Duodenal mucosa (tissue), 2 donors: ENCODE results near the gene DRAM1.

Experiments
- H3K27ac ChIP-seq: one replicate; pipeline ENCODE4 v1.7.0; 2013; ENCODE audit warnings: low read depth, low read length
- H3K27me3 ChIP-seq, 2 donors: one replicate each; pipeline ENCODE4 v1.7.0; 2013; ENCODE audit warnings: low read length in 2 of 2, control low read depth in 1 of 2; ENCODE audit not compliant: insufficient read depth in 2 of 2, control insufficient read depth in 1 of 2
- H3K36me3 ChIP-seq, 2 donors: one replicate each; pipeline ENCODE4 v1.7.0; 2013; ENCODE audit warnings: low read length in 2 of 2, control low read depth in 1 of 2; ENCODE audit not compliant: insufficient read depth in 2 of 2, control insufficient read depth in 1 of 2
- H3K4me1 ChIP-seq, 2 donors: one replicate each; pipeline ENCODE4 v1.7.0; 2013; ENCODE audit warnings: low read length in 2 of 2, control low read depth in 1 of 2; ENCODE audit not compliant: insufficient read depth in 2 of 2, control insufficient read depth in 1 of 2
- H3K4me3 ChIP-seq, 2 donors: one replicate each; pipeline ENCODE4 v1.7.0; 2013; ENCODE audit warnings: low read length in 2 of 2, low read depth in 1 of 2
- H3K9ac ChIP-seq, 2 donors: one replicate each; pipeline ENCODE4 v1.7.0; 2013; ENCODE audit warnings: low read length in 2 of 2, low read depth in 1 of 2
- H3K9me3 ChIP-seq, 2 donors: one replicate each; pipeline ENCODE4 v1.7.0; 2013; ENCODE audit warnings: low read length in 2 of 2, control low read depth in 1 of 2; ENCODE audit not compliant: control insufficient read depth in 1 of 2

DRAM1 gene

GRCh38 chr12:101951002-101951670 is 73.8 kb downstream of the DRAM1 start:
- no peak overlapping the region for H3K4me3 ChIP-seq
- no peaks in the 10 kb centered on the region for H3K9me3 ChIP-seq
- H3K9ac ChIP-seq = no peak overlapping the region
- no peaks in the 10 kb centered on the region for H3K4me1 ChIP-seq
- no peak overlapping the region for H3K27ac ChIP-seq
- H3K36me3 ChIP-seq = no peaks in the 10 kb centered on the region
- H3K27me3 ChIP-seq = no peaks in the 10 kb centered on the region

- Histone ChIP-seq H3K27me3 (no peaks in the 10 kb centered on the region), H3K36me3 (no peaks in the 10 kb centered on the region), H3K4me1 (no peaks in the 10 kb centered on the region), H3K9ac (no peak overlapping the region), H3K9me3 (no peaks in the 10 kb centered on the region), H3K27ac (no peak overlapping the region), H3K4me3 (no peak overlapping the region)
These were observed 76.7 kb downstream of the DRAM1 start for GRCh38 chr12:101954113-101954512.

- Histone ChIP-seq H3K27ac (no peak overlapping the region), H3K9ac (no peak overlapping the region), H3K4me1 (no peaks in the 10 kb centered on the region), H3K4me3 (no peak overlapping the region), H3K9me3 (no peaks in the 10 kb centered on the region), H3K36me3 (no peaks in the 10 kb centered on the region), H3K27me3 (no peaks in the 10 kb centered on the region)
These were observed 77.3 kb downstream of the DRAM1 start for GRCh38 chr12:101954676-101955075.

- H3K4me1 ChIP-seq = no peaks in the 10 kb centered on the region
- no peaks in the 10 kb centered on the region for H3K36me3 ChIP-seq
- H3K27me3 ChIP-seq = no peaks in the 10 kb centered on the region
- H3K27ac ChIP-seq = no peak overlapping the region
- no peaks in the 10 kb centered on the region for H3K9me3 ChIP-seq
- H3K9ac ChIP-seq = no peak overlapping the region
- no peak overlapping the region for H3K4me3 ChIP-seq
These were observed 80.0 kb downstream of the DRAM1 start for GRCh38 chr12:101957252-101957959.

GRCh38 chr12:101959607-101960006 is 82.2 kb downstream of the DRAM1 start:
- H3K4me1 ChIP-seq = no peaks in the 10 kb centered on the region
- H3K9me3 ChIP-seq = no peaks in the 10 kb centered on the region
- no peak overlapping the region for H3K4me3 ChIP-seq
- no peak overlapping the region for H3K27ac ChIP-seq
- no peak overlapping the region for H3K9ac ChIP-seq
- no peaks in the 10 kb centered on the region for H3K27me3 ChIP-seq
- H3K36me3 ChIP-seq = no peaks in the 10 kb centered on the region

GRCh38 chr12:101962486-101962885 is 85.1 kb downstream of the DRAM1 start:
- no peak overlapping the region for H3K4me3 ChIP-seq
- H3K27ac ChIP-seq = no peak overlapping the region

GRCh38 chr12:101963697-101964096 is 86.3 kb downstream of the DRAM1 start:
- Histone ChIP-seq H3K36me3 (no peaks in the 10 kb centered on the region), H3K9ac (no peak overlapping the region), H3K27me3 (no peaks in the 10 kb centered on the region), H3K27ac (no peak overlapping the region), H3K4me1 (no peaks in the 10 kb centered on the region), H3K9me3 (no peaks in the 10 kb centered on the region), H3K4me3 (no peak overlapping the region)

More at GRCh38 chr12:101962486-101962885, 85.1 kb downstream of the DRAM1 start:
- no peaks in the 10 kb centered on the region for H3K27me3 ChIP-seq
- no peak overlapping the region for H3K9ac ChIP-seq
- H3K9me3 ChIP-seq = no peaks in the 10 kb centered on the region
- H3K4me1 ChIP-seq = no peaks in the 10 kb centered on the region
- H3K36me3 ChIP-seq = no peaks in the 10 kb centered on the region

GRCh38 chr12:101966496-101966895 is 89.1 kb downstream of the DRAM1 start:
- Histone ChIP-seq H3K4me3 (no peak overlapping the region), H3K9me3 (no peaks in the 10 kb centered on the region), H3K9ac (no peak overlapping the region), H3K27ac (no peak overlapping the region), H3K36me3 (no peaks in the 10 kb centered on the region), H3K27me3 (no peaks in the 10 kb centered on the region), H3K4me1 (no peaks in the 10 kb centered on the region)

GRCh38 chr12:101967506-101967905 is 90.1 kb downstream of the DRAM1 start:
- H3K9ac ChIP-seq = no peak overlapping the region
- H3K9me3 ChIP-seq = no peaks in the 10 kb centered on the region
- H3K4me1 ChIP-seq = no peaks in the 10 kb centered on the region
- H3K27ac ChIP-seq = no peak overlapping the region
- no peaks in the 10 kb centered on the region for H3K27me3 ChIP-seq
- H3K36me3 ChIP-seq = no peaks in the 10 kb centered on the region
- H3K4me3 ChIP-seq = no peak overlapping the region

GRCh38 chr12:101968770-101969169 is 91.4 kb downstream of the DRAM1 start:
- Histone ChIP-seq H3K36me3 (no peaks in the 10 kb centered on the region), H3K27me3 (no peaks in the 10 kb centered on the region), H3K9ac (no peak overlapping the region), H3K27ac (no peak overlapping the region), H3K4me3 (no peak overlapping the region), H3K9me3 (no peaks in the 10 kb centered on the region), H3K4me1 (no peaks in the 10 kb centered on the region)
